ENCODE results near the gene DPH7.
"Not testable (repeated sequence)": the region's sequence is repeated elsewhere in the genome, so short reads cannot be mapped to it uniquely, and the experiment has no call there.

DPH7 gene

DNA sequence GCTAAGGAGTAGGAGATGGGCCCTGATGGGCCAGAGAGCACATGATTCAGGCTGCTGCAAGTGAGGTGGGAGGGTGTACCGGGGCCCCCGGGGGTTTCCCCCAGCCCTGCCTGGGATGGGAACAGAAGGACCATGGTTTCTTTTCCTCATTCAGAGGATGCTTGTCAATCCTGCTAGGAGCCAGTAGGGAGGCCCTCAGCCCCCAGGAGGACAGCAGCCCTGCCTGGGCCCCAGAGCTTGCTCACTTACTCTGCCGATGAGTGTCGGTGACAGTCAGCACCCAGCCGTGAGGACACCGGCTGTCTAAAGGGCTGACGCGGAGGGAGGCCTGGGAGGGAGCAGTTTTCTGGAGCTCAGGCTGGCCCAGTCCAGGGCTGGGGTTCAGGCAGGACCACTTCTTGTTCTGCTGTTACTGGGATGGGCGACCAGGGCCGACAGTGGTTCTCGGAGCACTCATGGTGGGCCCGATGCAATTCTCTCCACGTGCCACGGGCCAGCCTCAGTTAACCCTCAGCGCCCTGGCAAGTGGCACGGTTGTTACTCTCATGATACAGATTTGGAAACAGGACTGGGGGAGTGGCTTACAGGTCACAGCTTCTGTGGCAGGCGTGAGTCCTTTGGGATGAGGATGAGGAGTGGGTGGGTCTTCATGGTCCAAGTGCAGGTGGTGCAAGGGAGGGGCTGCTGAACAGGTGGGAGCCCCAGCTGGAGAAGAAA, 28.6 kb upstream of the DPH7 start:
- H3K4me3 ChIP-seq (ENCODE audit: low read depth, low read length) = no peak overlapping the region
- DNase-seq (ENCODE audit: low read depth) = no peak

DNA sequence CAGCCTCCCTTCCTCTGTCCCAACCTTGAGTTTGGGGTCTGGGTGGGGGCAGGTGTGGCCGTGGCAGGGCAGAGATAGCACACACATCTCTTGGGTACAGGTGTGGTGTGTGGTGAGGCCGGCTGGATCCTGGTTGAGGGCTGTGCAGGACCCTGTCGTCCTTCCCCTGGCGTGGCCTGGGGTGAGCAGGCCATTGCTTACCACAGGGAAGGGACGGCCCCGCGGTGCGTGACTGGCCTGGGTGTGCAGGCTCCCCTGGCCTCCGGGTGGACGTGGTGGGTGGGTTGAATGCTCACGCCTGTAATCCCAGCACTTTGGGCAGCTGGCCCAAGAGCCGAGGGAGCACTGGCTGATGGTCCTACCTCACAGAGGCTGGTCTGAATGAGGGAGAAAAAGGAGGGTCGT, 28.0 kb upstream of the DPH7 start:
- DNase-seq (ENCODE audit: low read depth) = no peak
- H3K4me3 ChIP-seq (ENCODE audit: low read depth, low read length) = peak overlapping the region; percentile 61

GRCh38 chr9:137606005-137606621, 27.4 kb upstream of the DPH7 start:
- no peak for DNase-seq (ENCODE audit: low read depth)
- H3K4me3 ChIP-seq (ENCODE audit: low read depth, low read length) = peak overlapping the region; percentile 61

DNA sequence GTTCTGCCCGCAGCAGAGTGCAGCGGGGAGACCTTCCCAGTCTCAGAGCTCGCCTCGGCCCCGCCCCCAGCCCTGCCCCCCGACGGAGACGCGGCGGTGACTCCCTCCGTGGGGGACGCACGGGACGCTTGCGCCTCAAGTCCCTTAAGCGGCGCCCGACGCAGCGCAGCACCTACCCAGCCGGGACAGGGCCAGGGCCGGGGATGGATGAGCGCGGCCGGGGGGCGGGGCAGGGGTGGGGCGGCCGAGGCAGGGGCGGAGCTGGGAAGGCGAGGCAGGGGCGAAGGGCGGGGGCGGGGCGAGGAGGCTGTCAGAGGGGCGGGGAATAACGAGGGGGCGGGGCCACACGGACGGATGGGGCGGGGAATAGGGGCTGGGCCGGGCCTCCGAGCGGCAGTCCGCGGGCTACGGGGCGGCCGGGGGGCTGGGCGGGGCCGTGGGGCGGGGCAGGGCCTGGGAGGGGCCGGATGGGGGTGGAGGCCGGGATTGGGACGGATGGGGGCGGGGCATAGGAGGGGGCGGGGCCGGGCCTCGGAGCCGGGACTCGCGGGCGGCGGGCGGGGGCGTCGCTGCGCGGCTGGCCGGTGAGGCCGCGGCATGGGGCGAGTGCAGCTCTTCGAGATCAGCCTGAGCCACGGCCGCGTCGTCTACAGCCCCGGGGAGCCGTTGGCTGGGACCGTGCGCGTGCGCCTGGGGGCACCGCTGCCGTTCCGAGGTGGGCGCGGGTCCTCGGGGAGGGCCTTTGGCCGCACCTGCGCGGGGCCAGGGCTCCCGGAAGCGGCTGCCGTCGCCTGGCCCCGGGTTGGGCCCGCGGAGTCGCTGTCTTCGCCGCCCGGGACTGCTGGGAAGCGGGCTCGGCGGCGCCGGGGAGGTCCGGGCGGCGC, 26.6 kb upstream of the DPH7 start, which contains the start of gene ARRDC1:
ARRDC1 (plus strand) TSS at position 566 of the 884 bp plus-strand sequence; CDS start at position 598, 32 bp downstream.
- peak within 1 kb of the TSS; percentile 61 for H3K4me3 ChIP-seq (ENCODE audit: low read depth, low read length)
- peak; percentile 51 for DNase-seq (ENCODE audit: low read depth)

- DNase-seq (ENCODE audit: low read depth) = no peak
These were observed 25.8 kb upstream of the DPH7 start for GRCh38 chr9:137604345-137605086.

DNA sequence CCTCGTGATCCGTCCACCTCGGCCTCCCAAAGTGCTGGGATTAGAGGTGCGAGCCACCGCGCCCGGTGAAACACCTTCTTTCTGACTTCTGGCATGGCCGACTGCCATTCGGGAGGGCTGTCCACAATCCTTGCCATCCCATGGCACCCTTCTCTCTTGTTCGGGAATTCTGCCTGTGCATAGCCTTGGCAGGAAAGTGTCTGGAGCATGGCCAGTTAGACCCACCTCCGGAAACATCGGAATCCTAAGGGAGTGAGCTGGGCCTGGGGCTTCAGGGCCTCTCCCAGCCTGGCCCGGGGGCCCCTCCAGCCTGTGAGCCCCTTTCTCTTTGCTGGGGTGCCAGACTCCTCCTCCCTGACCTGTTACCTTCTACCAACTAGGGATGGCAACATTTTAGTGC, 25.2 kb upstream of the DPH7 start:
- DNase-seq (ENCODE audit: low read depth) = no peak
- H3K4me3 ChIP-seq (ENCODE audit: low read depth, low read length) = no peak overlapping the region

More at GRCh38 chr9:137604345-137605086, 25.8 kb upstream of the DPH7 start:
- peak overlapping the region; percentile 51 for H3K4me3 ChIP-seq (ENCODE audit: low read depth, low read length)

- DNase-seq (ENCODE audit: low read depth) = no peak
- H3K4me3 ChIP-seq (ENCODE audit: low read depth, low read length) = no peak overlapping the region
These were observed 23.9 kb upstream of the DPH7 start for GRCh38 chr9:137602661-137603060.

DNA sequence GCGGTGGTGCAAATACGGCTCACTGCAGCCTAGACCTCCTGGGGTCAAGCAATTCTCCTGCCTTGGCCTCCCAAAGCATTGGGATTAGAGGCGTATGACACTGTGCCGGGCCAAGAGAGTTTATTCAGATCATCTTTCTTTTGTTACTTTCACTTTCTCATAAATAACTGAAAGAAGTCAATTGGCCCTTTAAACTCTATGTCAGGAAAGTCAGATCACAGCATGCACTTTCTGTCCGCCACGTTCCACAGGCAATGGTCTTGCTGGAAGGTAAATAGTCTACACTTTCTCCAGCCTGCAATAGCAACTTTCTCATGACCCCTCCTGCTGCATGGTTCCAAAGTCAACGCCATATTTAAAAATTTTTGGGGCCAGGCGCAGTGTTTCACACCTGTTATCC, 20.2 kb upstream of the DPH7 start:
- DNase-seq (ENCODE audit: low read depth) = no peak
- H3K4me3 ChIP-seq (ENCODE audit: low read depth, low read length) = no peak overlapping the region

DNA sequence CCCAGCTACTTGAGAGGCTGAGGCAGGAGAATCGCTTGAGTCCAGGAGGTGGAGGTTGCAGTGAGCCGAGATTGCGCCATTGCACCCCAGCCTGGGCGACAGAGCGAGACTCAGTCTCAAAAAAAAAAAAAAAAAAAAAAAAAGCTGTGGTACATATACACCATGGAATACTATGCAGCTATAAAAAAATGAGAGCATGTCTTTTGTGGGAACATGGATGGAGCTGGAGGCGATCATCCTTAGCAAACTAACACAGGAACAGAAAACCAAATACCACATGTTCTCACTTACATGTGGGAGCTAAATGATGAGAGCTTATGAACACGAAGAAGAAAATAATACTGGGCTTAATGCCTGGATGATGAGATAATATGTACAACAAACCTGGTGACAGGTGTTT, 17.9 kb upstream of the DPH7 start:
- not testable (repeated sequence) for DNase-seq (ENCODE audit: low read depth); H3K4me3 ChIP-seq (ENCODE audit: low read depth, low read length)

DNA sequence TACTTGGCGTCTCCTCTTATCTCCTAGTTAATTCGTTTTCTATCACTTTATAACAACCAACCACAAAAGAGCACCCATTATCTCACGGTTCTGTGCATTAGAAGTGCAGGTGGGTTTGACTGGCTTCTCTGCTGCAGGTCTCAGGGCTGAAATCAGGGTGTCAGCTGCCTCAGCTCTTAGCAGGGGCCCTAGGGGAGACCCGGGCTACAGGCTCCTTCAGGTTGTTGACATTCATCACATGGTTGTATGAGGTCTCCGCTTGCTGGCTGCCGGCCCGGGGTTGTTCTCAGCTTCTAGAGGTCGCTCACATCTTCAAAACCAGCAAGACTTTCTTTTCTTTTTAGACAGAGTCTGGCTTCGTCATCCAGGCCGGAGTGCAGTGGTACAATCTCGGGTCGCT, 14.5 kb upstream of the DPH7 start:
- no peak overlapping the region for H3K4me3 ChIP-seq (ENCODE audit: low read depth, low read length)
- DNase-seq (ENCODE audit: low read depth) = no peak

DNA sequence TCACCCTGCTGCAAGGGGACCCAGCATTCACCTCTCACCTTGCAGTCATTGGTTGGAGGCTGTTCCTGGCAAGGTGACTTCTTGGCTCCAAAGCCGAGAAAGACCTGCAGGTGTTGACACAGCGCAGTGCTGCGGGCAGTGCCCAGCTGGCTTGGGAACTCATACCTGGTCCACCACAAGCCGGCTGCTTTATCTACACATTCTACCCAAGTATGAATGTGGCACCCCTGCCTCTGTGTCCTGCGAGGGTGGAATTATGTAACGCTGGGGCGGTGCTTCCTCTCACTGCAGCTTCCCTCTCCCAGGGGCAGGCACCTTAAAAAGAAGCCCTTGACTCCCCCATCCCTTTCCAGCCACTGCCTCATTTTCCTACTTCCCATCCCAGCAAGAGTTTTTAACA, 14.0 kb upstream of the DPH7 start:
- DNase-seq (ENCODE audit: low read depth) = no peak
- no peak overlapping the region for H3K4me3 ChIP-seq (ENCODE audit: low read depth, low read length)

DNA sequence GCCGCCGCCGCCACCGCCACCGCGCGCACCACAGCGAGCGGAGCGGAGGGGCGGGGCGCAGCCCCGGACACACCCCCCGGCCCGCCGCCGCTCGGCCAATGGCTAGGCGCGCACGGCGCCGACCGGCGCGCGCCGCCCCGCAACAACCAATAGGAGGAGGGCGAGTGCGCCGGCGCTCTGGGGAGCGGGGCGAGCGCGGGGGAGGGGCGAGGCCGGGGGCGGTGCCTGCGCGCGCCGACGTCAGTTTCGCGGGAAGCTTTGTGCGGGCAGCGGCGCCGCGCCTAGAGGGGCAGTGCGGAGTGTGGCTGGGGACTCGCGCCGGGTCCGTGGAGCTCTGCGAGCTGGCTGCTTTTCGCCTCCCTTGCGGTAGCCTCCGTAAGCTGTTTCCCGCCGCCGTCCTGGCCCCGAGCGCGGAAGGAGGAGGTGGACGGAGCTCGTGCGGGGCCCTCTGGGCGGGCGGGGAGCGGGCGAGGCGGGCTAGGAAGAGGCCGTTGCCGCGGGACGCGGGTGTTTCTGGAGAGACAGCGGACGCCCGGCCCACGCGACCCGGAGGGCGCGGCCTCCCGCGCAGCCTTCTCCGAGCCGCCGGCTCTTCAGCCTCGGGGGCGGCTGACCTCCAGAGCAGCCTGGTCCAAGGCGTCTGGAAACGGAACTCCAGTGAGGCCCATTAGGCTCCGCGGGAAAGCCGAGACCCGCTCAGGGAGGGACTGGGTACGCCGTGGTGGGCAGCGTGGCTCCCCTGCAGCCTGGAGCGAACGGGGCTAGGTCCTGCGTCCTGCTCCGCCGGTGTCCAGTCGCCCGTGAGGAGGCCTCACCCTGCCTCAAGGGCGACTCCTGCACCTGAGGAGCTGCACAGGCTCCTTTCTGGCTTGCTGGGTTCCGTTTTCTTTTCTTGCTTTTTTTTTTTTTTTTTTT, 12.0 kb upstream of the DPH7 start, which contains the start of gene ZMYND19:
ZMYND19 (minus strand) TSS at position 44 of the 915 bp plus-strand sequence. CDS start 249 bp downstream, outside the sequence.
- peak within 1 kb of the TSS; percentile 78 for H3K4me3 ChIP-seq (ENCODE audit: low read depth, low read length)
- peak; percentile 43 for DNase-seq (ENCODE audit: low read depth)

GRCh38 chr9:137590123-137590468, 11.4 kb upstream of the DPH7 start:
- peak overlapping the region; percentile 74 for H3K4me3 ChIP-seq (ENCODE audit: low read depth, low read length)
- no peak for DNase-seq (ENCODE audit: low read depth)

DNA sequence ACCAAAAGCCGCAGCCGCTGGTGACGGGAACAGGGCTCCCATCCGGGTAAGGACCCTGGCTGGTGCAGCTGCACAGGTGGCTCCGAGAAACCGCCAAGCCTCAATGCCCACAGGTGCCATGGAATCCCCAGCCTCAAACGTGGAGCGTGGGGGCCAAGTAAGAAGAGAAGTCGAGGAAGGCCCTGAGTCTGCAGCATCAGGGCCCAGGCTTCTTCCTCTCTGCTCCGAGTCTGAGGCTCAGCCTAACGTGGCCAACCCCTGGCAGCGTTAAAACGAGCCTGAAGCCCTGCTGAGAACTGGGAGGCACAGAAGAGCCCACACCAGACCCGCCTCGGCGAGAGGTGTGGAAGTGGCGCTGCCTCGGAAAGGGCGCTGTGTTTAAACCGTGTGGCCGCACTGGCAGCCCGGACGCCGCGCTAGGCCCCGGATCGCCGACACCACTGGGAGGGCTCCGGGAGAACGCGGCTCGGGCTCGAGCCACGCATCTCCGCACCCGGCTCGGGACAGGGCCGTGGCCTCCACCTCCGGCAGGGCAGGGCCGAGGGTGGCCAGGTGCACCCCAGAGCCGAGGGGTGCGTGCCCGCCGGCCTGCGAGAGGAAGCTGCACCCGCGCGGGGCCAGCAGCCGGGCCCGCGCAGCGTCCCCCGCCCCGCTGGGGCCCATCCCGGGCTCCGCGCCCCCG, 10.9 kb upstream of the DPH7 start:
- H3K4me3 ChIP-seq (ENCODE audit: low read depth, low read length) = peak overlapping the region; percentile 74
- no peak for DNase-seq (ENCODE audit: low read depth)

DNA sequence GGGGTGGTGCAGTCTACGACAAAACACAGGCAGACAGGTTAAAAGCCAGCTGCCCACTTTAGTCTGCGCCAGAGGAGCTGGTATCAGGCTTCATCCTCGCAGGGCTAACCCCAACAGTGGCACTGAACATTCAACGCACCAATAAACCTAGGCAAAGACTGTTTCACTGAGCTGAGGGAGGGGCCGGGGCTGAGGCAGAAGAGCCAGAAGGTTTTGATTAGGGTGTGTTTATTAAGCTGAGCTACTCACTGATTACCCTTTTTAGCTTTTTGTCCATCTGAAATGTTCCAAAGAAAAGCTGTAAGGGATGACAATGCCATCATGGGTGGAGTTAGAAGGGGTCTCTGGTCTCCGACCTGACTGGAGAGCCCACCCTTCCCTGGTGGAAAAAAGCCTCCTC, 10.2 kb upstream of the DPH7 start:
- DNase-seq (ENCODE audit: low read depth) = no peak
- peak overlapping the region; percentile 74 for H3K4me3 ChIP-seq (ENCODE audit: low read depth, low read length)

DNA sequence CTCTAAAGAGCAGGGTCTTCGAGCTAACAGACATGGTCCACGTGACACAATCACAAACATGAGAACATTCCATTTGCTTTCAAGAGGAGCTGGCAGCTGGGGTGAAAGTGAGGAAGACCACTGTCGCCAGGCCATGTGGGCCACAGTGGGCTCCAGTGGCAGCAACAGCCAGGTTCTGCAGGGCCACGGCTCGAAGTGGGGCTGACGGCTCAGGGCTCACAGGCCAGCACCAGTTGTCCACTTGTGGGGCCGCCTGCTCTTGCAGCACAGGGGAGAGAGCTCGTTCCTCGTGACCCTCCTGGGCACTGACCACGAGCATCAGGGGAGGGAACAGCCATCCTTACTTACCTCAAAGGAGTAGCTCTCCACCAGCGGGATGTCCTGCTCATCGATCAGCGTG, 9.6 kb upstream of the DPH7 start:
- no peak for DNase-seq (ENCODE audit: low read depth)
- H3K4me3 ChIP-seq (ENCODE audit: low read depth, low read length) = no peak overlapping the region

- no peak overlapping the region for H3K4me3 ChIP-seq (ENCODE audit: low read depth, low read length)
- DNase-seq (ENCODE audit: low read depth) = no peak
These were observed 8.1 kb upstream of the DPH7 start for GRCh38 chr9:137586854-137587253.

DNA sequence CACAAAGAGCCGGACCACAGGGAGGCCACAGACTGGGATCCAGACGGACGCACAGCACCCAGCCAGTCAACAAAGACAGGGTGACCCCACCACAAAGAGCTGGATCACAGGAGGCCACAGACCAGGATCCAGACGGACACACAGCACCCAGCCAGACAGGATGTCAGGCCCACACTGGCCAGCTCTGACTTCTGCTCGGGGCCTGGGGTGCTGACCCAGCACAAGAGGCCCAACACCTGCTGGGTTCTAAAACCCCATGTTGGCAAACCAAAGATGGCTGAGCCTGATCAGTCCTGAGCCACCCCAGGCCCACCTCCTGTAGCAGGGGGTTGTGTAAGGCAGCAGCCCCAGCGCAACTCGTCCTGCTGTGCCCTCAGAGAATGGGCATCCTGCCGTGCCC, 5.2 kb upstream of the DPH7 start:
- no peak overlapping the region for H3K4me3 ChIP-seq (ENCODE audit: low read depth, low read length)

More for the DNA sequence above, 5.2 kb upstream of the DPH7 start:
- no peak for DNase-seq (ENCODE audit: low read depth)

Data from skeletal muscle cell (primary cell).